Panc1 (cell line): Measurements from ENCODE around the gene CABP4. TPM values are rescaled to one million over a fixed set of nuclear protein-coding genes. Genes with fewer than 3 reads are reported as not detected.
A peak's percentile ranks its signal among the peaks of the same experiment; 100 is the strongest.

Experiments used
- ATAC-seq: fragments of 200-7000 bp; cut with Tn5 transposase; 2 replicates; pipeline ENCODE4 v1.9.1; 2020; ENCODE audit warnings: mild to moderate bottlenecking, moderate library complexity
- BruUV-seq: library from RNA; stranded (reverse); fragments of 400-500 nt; replicated peaks from 2 replicates; lab custom pipeline; 2021; lab: Mats Ljungman, UMichigan
- CTCF ChIA-PET: fragments of 300-600 bp; sonication (Branson Sonifier 250); formaldehyde crosslinking; loops from one replicate; lab custom pipeline; 2022; ENCODE audit warnings: antibody characterized with exemption; lab: Charles Lee
- POLR2A ChIA-PET: fragments of 300-600 bp; sonication (Branson Sonifier 250); formaldehyde crosslinking; loops from one replicate; lab custom pipeline; 2022; ENCODE audit warnings: antibody characterized with exemption; lab: Charles Lee
- DNase-seq: peaks from one replicate; pipeline ENCODE4 v3.0.0-alpha.2; 2010; ENCODE audit warnings: low read depth, low spot score
- H3K27ac ChIP-seq: 2 replicates; pipeline ENCODE4 v1.5.1; 2011; ENCODE audit warnings: mild to moderate bottlenecking, low read length, inconsistent platforms
- H3K27me3 ChIP-seq: fragments of 200-500 bp; sonication (Bioruptor generic); 2 replicates; pipeline ENCODE4 v1.6.0; 2014; ENCODE audit warnings: low read length, inconsistent platforms; ENCODE audit not compliant: control insufficient read depth, insufficient read depth
- H3K36me3 ChIP-seq: fragments of 200-500 bp; sonication (Bioruptor generic); 2 replicates; pipeline ENCODE4 v1.5.1; 2014; ENCODE audit warnings: inconsistent platforms, mild to moderate bottlenecking, low read length, moderate library complexity; ENCODE audit not compliant: control insufficient read depth, insufficient read depth
- H3K4me1 ChIP-seq: 2 replicates; pipeline ENCODE4 v1.5.1; 2011; ENCODE audit warnings: inconsistent platforms, mild to moderate bottlenecking, low read length, moderate library complexity; ENCODE audit not compliant: control insufficient read depth, insufficient read depth
- H3K4me3 ChIP-seq, 2 experiments: 2 replicates each; pipeline ENCODE4 v1.5.1; 2011 to 2012; ENCODE audit warnings: low read depth in 2 of 2, low read length in 2 of 2, mild to moderate bottlenecking in 2 of 2, inconsistent platforms in 1 of 2, moderate library complexity in 1 of 2
- H3K9me3 ChIP-seq: fragments of 200-500 bp; sonication (Bioruptor generic); 2 replicates; pipeline ENCODE4 v1.5.1; 2014; ENCODE audit warnings: low read depth, mild to moderate bottlenecking, inconsistent platforms, low read length, moderate library complexity; ENCODE audit not compliant: control insufficient read depth, insufficient read depth
- CTCF ChIP-seq: fragments of 450-650 bp; IDR thresholded peaks from 2 replicates; pipeline ENCODE4 v1.5.1; 2017; ENCODE audit warnings: mild to moderate bottlenecking
- POLR2AphosphoS5 ChIP-seq: IDR thresholded peaks from 2 replicates; pipeline ENCODE4 v1.6.1; 2012; ENCODE audit warnings: mild to moderate bottlenecking, low read depth, low read length, moderate library complexity
- REST ChIP-seq, 2 experiments: IDR thresholded peaks; 2 replicates each; pipeline ENCODE4 v1.6.1; 2011 to 2012; ENCODE audit warnings: low read depth in 2 of 2, control low read depth in 1 of 2, low read length in 1 of 2, mild to moderate bottlenecking in 1 of 2, moderate library complexity in 1 of 2; ENCODE audit not compliant: insufficient read depth in 1 of 2
- SIN3A ChIP-seq: IDR thresholded peaks from 2 replicates; pipeline ENCODE4 v1.6.1; 2012; ENCODE audit warnings: low read depth, mild to moderate bottlenecking, low read length, moderate library complexity, borderline replicate concordance; ENCODE audit not compliant: insufficient read depth
- TCF7L2 ChIP-seq: IDR thresholded peaks from 2 replicates; pipeline ENCODE4 v1.6.1; 2011; ENCODE audit warnings: mild to moderate bottlenecking, low read depth, low read length, inconsistent platforms
- in situ Hi-C: cut with HindIII; loops from 2 replicates; pipeline ENCODE4 v1.10.0; 2016; ENCODE audit warnings: low sequenced_read_pairs, low pct_unique_long_range_greater_than_20kb
- intact Hi-C: fragments of 100-400 bp; cut with micrococcal nuclease; formaldehyde crosslinking; loops from one replicate; pipeline ENCODE4 v1.10.0; 2022; ENCODE audit not compliant: unreplicated experiment
- total RNA-seq: library from RNA; stranded (reverse); gene quantifications from one replicate; pipeline ENCODE4 v1.2.1, GENCODE V29; 2021; ENCODE audit not compliant: unreplicated experiment

The CABP4 gene
- total RNA-seq, 1 experiment from 2014 or later, result not detected

- peak within 1 kb of the TSS; percentile 91 for H3K27ac ChIP-seq
- TF ChIP-seq POLR2AphosphoS5 (peak; percentile 71), SIN3A (no peak), TCF7L2 (no peak), REST (IDR thresholded peaks at IDR 0.05; ENCODE audit: insufficient read depth in 1 of 2, low read depth in 2 of 2, low read length in 1 of 2) (peak in 1 of 2 experiments; percentile 48; a peak in 1 of 4 replicates)
- in situ Hi-C loops, result no loop called here
- ATAC-seq (peak; percentile 99), DNase-seq (peak; percentile 97)
- ChIA-PET POLR2A (interaction anchor here (0.6 to 0.7 kb wide), 2 partner anchors 15 to 70 kb away, joined by 3 read pairs; no protein-coding TSS in a partner anchor), CTCF (interaction anchor here (0.5 kb wide), 1 partner anchor 500 kb away, joined by 6 read pairs; no protein-coding TSS in a partner anchor)
- peaks cover 15% of the 10 kb centered on the region; the same call in 1 of the 2 replicates for H3K4me1 ChIP-seq
- no peaks in the 10 kb centered on the region for H3K27me3 ChIP-seq
- H3K9me3 ChIP-seq, result no peaks in the 10 kb centered on the region
- intact Hi-C loops, result no loop called here
- H3K4me3 ChIP-seq, result peak within 1 kb of the TSS; percentile 66 to 89
- TSS peak; percentile 91 for BruUV-seq
- H3K36me3 ChIP-seq, result no peaks in the 10 kb centered on the region
Measured at GRCh38 chr11:67482827-67483798, 28.0 kb downstream of the CABP4 start, which contains the start of gene AIP. TSS of gene AIP (plus strand) at chr11:67483026. CDS start at chr11:67483159, 133 bp downstream.

- no peaks in the 10 kb centered on the region for H3K27me3 ChIP-seq
- TF ChIP-seq SIN3A (no peak), CTCF (no peak), REST (IDR thresholded peaks at IDR 0.05; ENCODE audit: insufficient read depth in 1 of 2, low read depth in 2 of 2, low read length in 1 of 2) (no peak), POLR2AphosphoS5 (no peak), TCF7L2 (no peak)
- ChIA-PET POLR2A (no interaction called here), CTCF (interaction anchor here (0.5 kb wide), 1 partner anchor 501 kb away, joined by 6 read pairs; no protein-coding TSS in a partner anchor)
- peak overlapping the region; percentile 91; the same call in 1 of the 2 replicates for H3K27ac ChIP-seq
- no peak for ATAC-seq
- DNase-seq, result no peak
- no peaks in the 10 kb centered on the region for H3K9me3 ChIP-seq
- no TSS peak for BruUV-seq
- intact Hi-C loops, result no loop called here
- H3K4me3 ChIP-seq, result peak overlapping the region; percentile 66 to 89
- no peaks in the 10 kb centered on the region for H3K36me3 ChIP-seq
- H3K4me1 ChIP-seq, result peaks cover 15% of the 10 kb centered on the region; the same call in 1 of the 2 replicates
- in situ Hi-C loops, result no loop called here
Measured at GRCh38 chr11:67483831-67484665, 28.9 kb downstream of the CABP4 start.
